H1 (cell line): ENCODE results near the gene STXBP5. TPM values are rescaled to one million over a fixed set of nuclear protein-coding genes. Genes with fewer than 3 reads are reported as not detected.

Experiments
- BCL11A ChIP-seq, 2 experiments: IDR thresholded peaks; one replicate each; pipeline ENCODE4 v1.6.1; 2011; ENCODE audit warnings: low read depth in 2 of 2, low read length in 2 of 2, mild to moderate bottlenecking in 2 of 2
- CHD7 ChIP-seq: fragments of 300-600 bp; sonication (generic); IDR thresholded peaks from 2 replicates; pipeline ENCODE4 v1.7.1; 2012; ENCODE audit warnings: low read length, moderate library complexity, mild to moderate bottlenecking, inconsistent platforms; ENCODE audit not compliant: insufficient replicate concordance
- CTCF ChIP-seq, 3 experiments: IDR thresholded peaks; 1 replicate in 2 of 3; 2 replicates in 1 of 3; pipeline versions ENCODE4 v1.5.1 to v1.6.1; 2011; ENCODE audit warnings: low read length in 3 of 3, mild to moderate bottlenecking in 3 of 3, inconsistent platforms in 2 of 3, low read depth in 1 of 3, moderate library complexity in 1 of 3; ENCODE audit not compliant: insufficient read depth in 1 of 3; ENCODE audit errors: control extremely low read depth in 1 of 3
- EP300 ChIP-seq, 2 experiments: IDR thresholded peaks; 1 replicate in 1 of 2; 2 replicates in 1 of 2; pipeline ENCODE4 v1.6.1; 2011 to 2012; ENCODE audit warnings: low read depth in 2 of 2, low read length in 2 of 2, mild to moderate bottlenecking in 2 of 2, borderline replicate concordance in 1 of 2, inconsistent platforms in 1 of 2, moderate library complexity in 1 of 2
- POU5F1 ChIP-seq: IDR thresholded peaks from 2 replicates; pipeline ENCODE4 v1.6.1; 2011; ENCODE audit warnings: low read depth, mild to moderate bottlenecking, low read length, moderate library complexity
- RNF2 ChIP-seq: fragments of 200-900, 300-1000 bp; sonication (generic); IDR thresholded peaks from 2 replicates; pipeline ENCODE4 v1.7.1; 2016; ENCODE audit warnings: borderline replicate concordance, low read depth, mild to moderate bottlenecking, antibody characterized with exemption, low read length; ENCODE audit not compliant: poor library complexity, severe bottlenecking; ENCODE audit errors: missing control alignments
- TEAD4 ChIP-seq: IDR thresholded peaks from 2 replicates; pipeline ENCODE4 v1.6.1; 2012; ENCODE audit warnings: low read depth, low read length, inconsistent platforms, mixed read lengths
- polyA plus RNA-seq, 7 experiments: library from polyadenylated mRNA; depleted of rRNA in 3 of 7; stranded (reverse) in 5 of 7; unstranded in 2 of 7; fragments of >200 nt in 5 of 7; fragments of 200-250 nt in 2 of 7; gene quantifications; 1 replicate in 5 of 7; 2 replicates in 1 of 7; 4 replicates in 1 of 7; pipeline versions ENCODE4 v1.2.1 to v1.2.3, GENCODE V29; 2011 to 2013; ENCODE audit warnings: missing spikeins in 2 of 7, mixed read lengths in 2 of 7
- total RNA-seq: library from RNA; stranded (reverse); fragmentation: NEBNext Ultra II Directional; extraction: Animal tissue kit (Norgen Biotek cat#: 25700); gene quantifications from 2 replicates; pipeline ENCODE4 v1.2.1, GENCODE V29; 2021

Gene STXBP5
- total and polyA plus RNA-seq, 2 of the 8 experiments (the other 6 are each of a cell fraction or from before 2014, with no cell fraction given): 2.7 to 10.8 TPM

GRCh38 chr6:147299035-147299434 lies 94.8 kb downstream of the STXBP5 start (continued):
- TF ChIP-seq CHD7 (no peak), CTCF (IDR thresholded peaks at IDR 0.05; ENCODE audit: control extremely low read depth in 1 of 3, insufficient read depth in 1 of 3, low read depth in 1 of 3, low read length in 3 of 3) (no peak), EP300 (IDR thresholded peaks at IDR 0.05; ENCODE audit: borderline replicate concordance in 1 of 2, low read depth in 2 of 2, low read length in 2 of 2) (no peak), RNF2 (no peak), BCL11A (IDR thresholded peaks at IDR 0.05; ENCODE audit: low read depth in 2 of 2, low read length in 2 of 2) (no peak), POU5F1 (no peak), TEAD4 (no peak)
